A673 (cell line): ENCODE data around the gene SEZ6L2.

Source experiments
- EZH2 ChIP-seq: fragments of 200-600 bp; sonication (generic); IDR thresholded peaks from 2 replicates; pipeline ENCODE4 v1.6.1; 2017; ENCODE audit warnings: borderline replicate concordance, low read depth, mild to moderate bottlenecking, mixed read lengths, antibody characterized with exemption, low read length; ENCODE audit not compliant: poor library complexity, severe bottlenecking
- TF ChIP-seq, protein P1 (sequence below): fragments of 300-800, 200-600 bp; sonication (generic); conservative IDR thresholded peaks from 2 replicates; pipeline ENCODE4 v1.5.1; 2017; ENCODE audit warnings: low read depth, mild to moderate bottlenecking, antibody characterized with exemption, low read length, moderate library complexity, mixed read lengths

DNA sequence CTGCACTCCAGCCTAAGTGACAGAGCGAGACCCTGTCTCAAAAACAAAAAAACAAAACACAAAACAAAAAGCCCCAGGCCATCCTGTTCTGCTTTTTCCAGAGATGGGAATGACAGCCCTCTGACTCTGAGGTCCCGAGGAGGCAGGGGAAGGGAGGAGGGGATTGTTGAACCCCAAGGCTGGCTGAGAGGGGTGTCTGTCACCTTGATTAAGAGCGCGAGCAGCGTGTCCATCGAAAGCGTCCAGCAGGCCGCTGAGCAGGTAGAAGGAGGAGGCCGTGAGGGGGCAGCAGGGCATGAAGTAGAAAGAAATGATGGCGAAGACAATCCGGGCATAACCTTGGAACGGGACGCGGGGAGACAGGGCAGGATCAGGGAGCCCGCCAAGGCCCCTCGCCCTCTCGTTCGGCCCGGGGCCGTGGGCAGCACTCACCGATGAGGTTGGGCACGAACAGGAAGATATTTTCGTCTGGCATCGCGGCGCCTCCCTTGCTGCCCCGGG is 36.9 kb downstream of the SEZ6L2 start:
- TF ChIP-seq, protein P1, sequence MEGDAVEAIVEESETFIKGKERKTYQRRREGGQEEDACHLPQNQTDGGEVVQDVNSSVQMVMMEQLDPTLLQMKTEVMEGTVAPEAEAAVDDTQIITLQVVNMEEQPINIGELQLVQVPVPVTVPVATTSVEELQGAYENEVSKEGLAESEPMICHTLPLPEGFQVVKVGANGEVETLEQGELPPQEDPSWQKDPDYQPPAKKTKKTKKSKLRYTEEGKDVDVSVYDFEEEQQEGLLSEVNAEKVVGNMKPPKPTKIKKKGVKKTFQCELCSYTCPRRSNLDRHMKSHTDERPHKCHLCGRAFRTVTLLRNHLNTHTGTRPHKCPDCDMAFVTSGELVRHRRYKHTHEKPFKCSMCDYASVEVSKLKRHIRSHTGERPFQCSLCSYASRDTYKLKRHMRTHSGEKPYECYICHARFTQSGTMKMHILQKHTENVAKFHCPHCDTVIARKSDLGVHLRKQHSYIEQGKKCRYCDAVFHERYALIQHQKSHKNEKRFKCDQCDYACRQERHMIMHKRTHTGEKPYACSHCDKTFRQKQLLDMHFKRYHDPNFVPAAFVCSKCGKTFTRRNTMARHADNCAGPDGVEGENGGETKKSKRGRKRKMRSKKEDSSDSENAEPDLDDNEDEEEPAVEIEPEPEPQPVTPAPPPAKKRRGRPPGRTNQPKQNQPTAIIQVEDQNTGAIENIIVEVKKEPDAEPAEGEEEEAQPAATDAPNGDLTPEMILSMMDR: no peak
- no peak for TF ChIP-seq EZH2
